Osteoblast (primary cell): ENCODE measurements around the gene APOBEC2. TPM values are rescaled to one million over a fixed set of nuclear protein-coding genes. Genes with fewer than 3 reads are reported as not detected.

ENCODE experiments used
- DNase-seq: peaks from one replicate; pipeline ENCODE4 v3.0.0; 2011; ENCODE audit warnings: low spot score, mixed read lengths; ENCODE audit not compliant: insufficient read length; ENCODE audit errors: missing footprints
- H2AFZ ChIP-seq: 2 replicates; pipeline ENCODE4 v1.6.0; 2011; ENCODE audit warnings: mild to moderate bottlenecking, low read length
- H3K27ac ChIP-seq: 2 replicates; pipeline ENCODE4 v1.5.1; 2011; ENCODE audit warnings: mild to moderate bottlenecking, low read depth, low read length, moderate library complexity
- H3K27me3 ChIP-seq: 2 replicates; pipeline ENCODE4 v1.6.0; 2012; ENCODE audit warnings: mild to moderate bottlenecking, control low read depth, inconsistent platforms, low read length, moderate library complexity; ENCODE audit not compliant: insufficient read depth
- H3K36me3 ChIP-seq: 2 replicates; pipeline ENCODE4 v1.5.1; 2011; ENCODE audit warnings: mild to moderate bottlenecking, low read length, control low read depth, moderate library complexity; ENCODE audit not compliant: insufficient read depth
- H3K4me1 ChIP-seq: 2 replicates; pipeline ENCODE4 v1.5.1; 2011; ENCODE audit warnings: mild to moderate bottlenecking, low read length, control low read depth, moderate library complexity; ENCODE audit not compliant: insufficient read depth
- H3K4me2 ChIP-seq: 2 replicates; pipeline ENCODE4 v1.6.0; 2011; ENCODE audit warnings: mild to moderate bottlenecking, low read length; ENCODE audit not compliant: insufficient read depth
- H3K4me3 ChIP-seq: fragments of 200-600 bp; sonication (generic); 3 replicates; pipeline ENCODE4 v1.5.1; 2012; ENCODE audit warnings: mild to moderate bottlenecking, low read length, inconsistent platforms; ENCODE audit not compliant: insufficient read depth
- H3K79me2 ChIP-seq: 2 replicates; pipeline ENCODE4 v1.6.0; 2012; ENCODE audit warnings: mild to moderate bottlenecking, low read length, control low read depth, inconsistent platforms; ENCODE audit not compliant: insufficient read depth
- H3K9me3 ChIP-seq: 2 replicates; pipeline ENCODE4 v1.5.1; 2011; ENCODE audit warnings: low read depth, low read length, control low read depth
- H4K20me1 ChIP-seq: 2 replicates; pipeline ENCODE4 v1.6.0; 2012; ENCODE audit warnings: mild to moderate bottlenecking, low read length, control low read depth; ENCODE audit not compliant: insufficient read depth
- total RNA-seq: library from RNA; depleted of rRNA; stranded (reverse); fragments of >200 nt; gene quantifications from 2 replicates; pipeline ENCODE4 v1.2.3, GENCODE V29; 2012
- TF ChIP-seq, protein P1 (sequence below): IDR thresholded peaks from 2 replicates; pipeline ENCODE4 v1.5.1; 2011; ENCODE audit warnings: mild to moderate bottlenecking, low read depth, low read length, moderate library complexity; ENCODE audit errors: extremely low read depth

Gene APOBEC2
- total RNA-seq, 1 donor: not detected

DNA sequence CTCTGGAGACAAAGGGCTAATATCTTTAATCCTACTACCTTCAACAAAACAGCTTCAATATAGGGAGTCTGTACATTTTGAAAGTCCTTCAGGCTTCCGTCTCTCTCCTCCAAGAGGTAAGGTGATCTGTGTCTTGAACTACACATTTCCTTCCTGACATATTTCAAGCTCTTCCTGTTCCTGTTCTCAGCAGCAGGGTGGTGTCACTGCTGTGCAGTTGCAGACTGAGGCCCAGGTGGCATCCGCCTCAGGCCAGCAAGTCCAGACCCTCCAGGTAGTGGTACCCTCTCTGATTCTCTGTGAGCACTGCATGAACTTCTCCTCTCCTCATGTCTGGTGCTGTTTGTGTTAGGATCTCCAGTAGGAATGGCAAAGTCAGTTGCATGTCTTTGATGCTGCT lies 27.6 kb downstream of the APOBEC2 start:
- no peak overlapping the region for H3K4me3 ChIP-seq
- H3K4me2 ChIP-seq: no peak overlapping the region
- H3K36me3 ChIP-seq: peaks cover 18% of the 10 kb centered on the region
- no peaks in the 10 kb centered on the region for H4K20me1 ChIP-seq
- no peak overlapping the region for H2AFZ ChIP-seq
- peaks cover 70% of the 10 kb centered on the region for H3K79me2 ChIP-seq
- H3K27me3 ChIP-seq: no peaks in the 10 kb centered on the region
- H3K27ac ChIP-seq: no peak overlapping the region
- no peaks in the 10 kb centered on the region for H3K4me1 ChIP-seq
- TF ChIP-seq, protein P1, sequence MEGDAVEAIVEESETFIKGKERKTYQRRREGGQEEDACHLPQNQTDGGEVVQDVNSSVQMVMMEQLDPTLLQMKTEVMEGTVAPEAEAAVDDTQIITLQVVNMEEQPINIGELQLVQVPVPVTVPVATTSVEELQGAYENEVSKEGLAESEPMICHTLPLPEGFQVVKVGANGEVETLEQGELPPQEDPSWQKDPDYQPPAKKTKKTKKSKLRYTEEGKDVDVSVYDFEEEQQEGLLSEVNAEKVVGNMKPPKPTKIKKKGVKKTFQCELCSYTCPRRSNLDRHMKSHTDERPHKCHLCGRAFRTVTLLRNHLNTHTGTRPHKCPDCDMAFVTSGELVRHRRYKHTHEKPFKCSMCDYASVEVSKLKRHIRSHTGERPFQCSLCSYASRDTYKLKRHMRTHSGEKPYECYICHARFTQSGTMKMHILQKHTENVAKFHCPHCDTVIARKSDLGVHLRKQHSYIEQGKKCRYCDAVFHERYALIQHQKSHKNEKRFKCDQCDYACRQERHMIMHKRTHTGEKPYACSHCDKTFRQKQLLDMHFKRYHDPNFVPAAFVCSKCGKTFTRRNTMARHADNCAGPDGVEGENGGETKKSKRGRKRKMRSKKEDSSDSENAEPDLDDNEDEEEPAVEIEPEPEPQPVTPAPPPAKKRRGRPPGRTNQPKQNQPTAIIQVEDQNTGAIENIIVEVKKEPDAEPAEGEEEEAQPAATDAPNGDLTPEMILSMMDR: no peak
- no peak for DNase-seq
- H3K9me3 ChIP-seq: no peaks in the 10 kb centered on the region

GRCh38 chr6:41083072-41083471 lies 30.1 kb downstream of the APOBEC2 start:
- TF ChIP-seq, protein P1: no peak
- no peak overlapping the region for H2AFZ ChIP-seq
- H3K27ac ChIP-seq: no peak overlapping the region
- DNase-seq: no peak
- peaks cover 49% of the 10 kb centered on the region for H3K79me2 ChIP-seq
- no peaks in the 10 kb centered on the region for H4K20me1 ChIP-seq
- no peak overlapping the region for H3K4me2 ChIP-seq
- H3K4me1 ChIP-seq: no peaks in the 10 kb centered on the region
- H3K36me3 ChIP-seq: peaks cover 18% of the 10 kb centered on the region
- no peaks in the 10 kb centered on the region for H3K9me3 ChIP-seq
- no peaks in the 10 kb centered on the region for H3K27me3 ChIP-seq
- no peak overlapping the region for H3K4me3 ChIP-seq

DNA sequence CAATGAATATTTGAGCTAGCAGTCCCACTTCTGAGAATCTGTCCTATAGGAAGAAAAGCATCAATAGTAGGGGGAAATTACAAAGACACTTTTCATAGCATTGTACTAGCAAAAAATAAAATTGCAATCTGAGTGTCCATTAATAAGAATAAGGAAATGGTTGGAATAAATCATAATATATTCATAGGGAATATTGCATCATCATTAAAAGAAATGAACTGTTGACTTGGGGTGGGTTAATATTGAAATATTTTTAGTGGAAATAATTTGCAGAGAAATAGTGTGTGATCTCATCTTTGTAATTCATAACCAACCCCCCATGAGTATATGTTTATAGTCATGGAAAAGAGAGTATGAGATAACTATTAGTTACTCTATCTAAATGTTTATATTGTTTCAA lies 32.2 kb downstream of the APOBEC2 start:
- Histone ChIP-seq H3K79me2 (peaks cover 29% of the 10 kb centered on the region), H3K4me1 (no peaks in the 10 kb centered on the region)

DNA sequence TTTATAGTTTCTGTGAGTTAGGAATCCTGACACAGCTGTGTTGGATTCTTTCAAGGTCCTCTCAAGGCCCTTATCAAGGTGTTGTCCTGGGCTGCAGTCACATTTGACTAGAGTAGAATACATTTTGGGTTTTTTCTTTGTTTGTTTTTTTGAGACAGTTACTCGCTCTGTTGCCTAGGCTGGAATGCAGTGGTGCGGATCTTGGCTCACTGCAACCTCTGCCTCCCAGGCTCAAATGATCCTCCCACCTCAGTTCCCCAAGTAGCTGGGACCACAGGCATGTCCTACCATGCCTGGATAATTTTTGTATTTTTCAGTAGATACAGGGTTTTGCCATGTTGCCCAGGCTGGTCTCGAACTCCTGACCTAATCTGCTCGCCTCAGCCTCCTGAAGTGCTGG lies 35.4 kb downstream of the APOBEC2 start:
- Histone ChIP-seq H3K4me1 (no peaks in the 10 kb centered on the region), H3K79me2 (peaks cover 5% of the 10 kb centered on the region), H3K27me3 (no peaks in the 10 kb centered on the region), H3K4me2 (no peak overlapping the region), H3K36me3 (peaks cover 43% of the 10 kb centered on the region), H3K4me3 (no peak overlapping the region), H3K9me3 (no peaks in the 10 kb centered on the region), H3K27ac (peak overlapping the region; percentile 11), H4K20me1 (no peaks in the 10 kb centered on the region), H2AFZ (no peak overlapping the region)
- TF ChIP-seq, protein P1: no peak
- DNase-seq: no peak

More for the DNA sequence above, 32.2 kb downstream of the APOBEC2 start:
- no peak overlapping the region for H3K27ac ChIP-seq
- H3K4me3 ChIP-seq: no peak overlapping the region
- H3K27me3 ChIP-seq: no peaks in the 10 kb centered on the region
- H4K20me1 ChIP-seq: no peaks in the 10 kb centered on the region
- H3K9me3 ChIP-seq: no peaks in the 10 kb centered on the region
- no peak for DNase-seq
- H3K4me2 ChIP-seq: no peak overlapping the region
- no peak overlapping the region for H2AFZ ChIP-seq
- peaks cover 21% of the 10 kb centered on the region for H3K36me3 ChIP-seq
- TF ChIP-seq, protein P1: no peak
